GM23338 (cell line): Measurements from ENCODE around the gene SULT1B1. TPM values are rescaled to one million over a fixed set of nuclear protein-coding genes. Genes with fewer than 3 reads are reported as not detected.

Source experiments
- ATAC-seq: fragments of 200-7000 bp; cut with Tn5 transposase; 3 replicates; pipeline ENCODE4 v1.9.1; 2020
- DNase-seq: peaks from one replicate; pipeline ENCODE4 v3.0.0-alpha.2; 2015; ENCODE audit warnings: low spot score
- H2AFZ ChIP-seq: fragments of 200-600 bp; sonication (generic); 2 replicates; pipeline ENCODE4 v1.8.0; 2016; ENCODE audit warnings: antibody characterized with exemption, mild to moderate bottlenecking, moderate library complexity
- H3F3A ChIP-seq: fragments of 200-600 bp; sonication (generic); replicated peaks from 2 replicates; pipeline ENCODE4 v1.8.0; 2017; ENCODE audit warnings: antibody characterized with exemption, mixed run types, low read depth
- H3K27ac ChIP-seq: fragments of 200-600 bp; sonication (generic); 2 replicates; pipeline ENCODE4 v1.6.1; 2016; ENCODE audit warnings: low read depth
- H3K27me3 ChIP-seq: fragments of 200-600 bp; sonication (generic); 2 replicates; pipeline ENCODE4 v1.8.0; 2016; ENCODE audit warnings: mild to moderate bottlenecking, mixed run types, moderate library complexity; ENCODE audit not compliant: insufficient read depth
- H3K36me3 ChIP-seq: fragments of 200-600 bp; sonication (generic); 2 replicates; pipeline ENCODE4 v1.8.0; 2016; ENCODE audit warnings: mild to moderate bottlenecking; ENCODE audit not compliant: insufficient read depth
- H3K4me1 ChIP-seq: fragments of 200-600 bp; sonication (generic); 2 replicates; pipeline ENCODE4 v1.8.0; 2016; ENCODE audit warnings: mild to moderate bottlenecking, moderate library complexity; ENCODE audit not compliant: insufficient read depth
- H3K4me2 ChIP-seq: fragments of 200-600 bp; sonication (generic); 2 replicates; pipeline ENCODE4 v1.7.1; 2017; ENCODE audit warnings: mixed run types
- H3K4me3 ChIP-seq: fragments of 200-600 bp; sonication (generic); 2 replicates; pipeline ENCODE4 v1.6.1; 2016; ENCODE audit warnings: mixed run types
- H3K79me2 ChIP-seq: fragments of 200-600 bp; sonication (generic); replicated peaks from 2 replicates; pipeline ENCODE4 v1.8.0; 2017; ENCODE audit warnings: mild to moderate bottlenecking; ENCODE audit not compliant: insufficient read depth
- H3K9me2 ChIP-seq: fragments of 200-600 bp; sonication (generic); 2 replicates; pipeline ENCODE4 v1.8.0; 2017; ENCODE audit not compliant: insufficient read depth
- H4K20me1 ChIP-seq: fragments of 200-600 bp; sonication (generic); replicated peaks from 2 replicates; pipeline ENCODE4 v1.8.0; 2017; ENCODE audit warnings: mild to moderate bottlenecking; ENCODE audit not compliant: insufficient read depth
- H3K27ac Mint-ChIP-seq: 2 replicates; pipeline ENCODE4 v1.8.0; 2020; ENCODE audit warnings: inconsistent platforms, mild to moderate bottlenecking, moderate library complexity, mixed read lengths
- H3K27me3 Mint-ChIP-seq: 3 replicates; pipeline ENCODE4 v1.8.0; 2022; ENCODE audit warnings: low read depth, mild to moderate bottlenecking, moderate library complexity, mixed read lengths, inconsistent platforms; ENCODE audit not compliant: insufficient read depth, poor library complexity
- H3K36me3 Mint-ChIP-seq: 3 replicates; pipeline ENCODE4 v1.8.0; 2021; ENCODE audit warnings: low read depth, mild to moderate bottlenecking, inconsistent platforms, moderate library complexity, mixed read lengths
- H3K4me1 Mint-ChIP-seq: 3 replicates; pipeline ENCODE4 v1.8.0; 2020; ENCODE audit warnings: mild to moderate bottlenecking, inconsistent platforms, mixed read lengths
- H3K4me3 Mint-ChIP-seq: 3 replicates; pipeline ENCODE4 v1.8.0; 2021; ENCODE audit warnings: moderate library complexity, mild to moderate bottlenecking, inconsistent platforms, mixed read lengths
- H3K9me3 Mint-ChIP-seq: 3 replicates; pipeline ENCODE4 v1.8.0; 2020; ENCODE audit warnings: moderate library complexity, mild to moderate bottlenecking, inconsistent platforms, mixed read lengths
- CREB1 ChIP-seq: fragments of 250-450 bp; sonication (Bioruptor Pico); IDR thresholded peaks from 2 replicates; pipeline ENCODE4 v1.5.0; 2020; ENCODE audit warnings: low read depth, mild to moderate bottlenecking, moderate library complexity
- EZH2phosphoT487 ChIP-seq: fragments of 200-600 bp; sonication (generic); IDR thresholded peaks from one replicate; pipeline ENCODE4 v1.8.1; 2018; ENCODE audit warnings: antibody characterized with exemption; ENCODE audit not compliant: unreplicated experiment
- JUNB ChIP-seq: IDR thresholded peaks from one replicate; pipeline ENCODE4 v1.6.1; 2016; ENCODE audit warnings: antibody characterized with exemption; ENCODE audit not compliant: unreplicated experiment
- STAT1 ChIP-seq: IDR thresholded peaks from one replicate; pipeline ENCODE4 v1.6.1; 2016; ENCODE audit warnings: antibody characterized with exemption; ENCODE audit not compliant: unreplicated experiment
- ZNF114 ChIP-seq: fragments of 250-450 bp; sonication (Bioruptor Pico); IDR thresholded peaks from 2 replicates; pipeline ENCODE4 v1.5.0; 2020; ENCODE audit warnings: mild to moderate bottlenecking, moderate library complexity
- polyA plus RNA-seq: library from polyadenylated mRNA; unstranded; fragments of >200 nt; fragmentation: Nextera tagmentation; extraction: Ambion mirVana; gene quantifications from 2 replicates; pipeline ENCODE4 v1.2.1, GENCODE V29; 2016
- total RNA-seq: library from RNA; depleted of rRNA; stranded (reverse); fragments of >200 nt; shearing (Covaris generic); gene quantifications from 2 replicates; pipeline ENCODE4 v1.2.3, GENCODE V29; 2014
- TF ChIP-seq, protein P1 (sequence below): fragments of 250-450 bp; sonication (Bioruptor Pico); IDR thresholded peaks from 2 replicates; pipeline ENCODE4 v1.5.0; 2020; ENCODE audit warnings: mild to moderate bottlenecking, moderate library complexity
- TF ChIP-seq, protein P2 (sequence below), 2 experiments: fragments of 200-600 bp in 1 of 2; sonication (generic) in 1 of 2; conservative IDR thresholded peaks; 2 replicates each; pipeline versions ENCODE4 v1.5.1 to v1.6.1; 2016 to 2017; ENCODE audit warnings: antibody characterized with exemption in 2 of 2, low read depth in 2 of 2, mild to moderate bottlenecking in 2 of 2, moderate library complexity in 1 of 2
- TF ChIP-seq, protein P3 (sequence below): IDR thresholded peaks from 2 replicates; pipeline ENCODE4 v1.6.1; 2016; ENCODE audit warnings: antibody characterized with exemption

The SULT1B1 gene
- total and polyA plus RNA-seq, 2 experiments from 2014 or later: not detected

DNA sequence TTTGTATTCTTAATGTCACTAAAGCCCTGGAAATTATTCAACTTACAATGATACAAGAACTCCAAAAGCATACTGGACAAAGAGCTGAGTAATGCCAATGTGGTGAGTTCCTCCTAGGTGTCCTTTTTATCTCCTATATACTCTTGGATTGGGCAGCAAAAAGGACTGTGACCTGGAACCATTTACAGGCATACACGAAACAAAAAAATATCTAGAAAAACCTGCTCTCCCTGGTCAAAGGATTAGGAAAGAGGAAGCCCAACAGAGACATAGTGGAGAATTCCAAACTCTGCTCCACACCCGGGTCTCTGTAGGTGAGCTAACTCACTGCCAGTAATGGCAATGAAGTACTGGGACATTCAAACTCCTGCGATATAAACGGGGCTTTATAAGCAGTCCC is 25.3 kb downstream of the SULT1B1 start (continued):
- TF ChIP-seq, protein P1, sequence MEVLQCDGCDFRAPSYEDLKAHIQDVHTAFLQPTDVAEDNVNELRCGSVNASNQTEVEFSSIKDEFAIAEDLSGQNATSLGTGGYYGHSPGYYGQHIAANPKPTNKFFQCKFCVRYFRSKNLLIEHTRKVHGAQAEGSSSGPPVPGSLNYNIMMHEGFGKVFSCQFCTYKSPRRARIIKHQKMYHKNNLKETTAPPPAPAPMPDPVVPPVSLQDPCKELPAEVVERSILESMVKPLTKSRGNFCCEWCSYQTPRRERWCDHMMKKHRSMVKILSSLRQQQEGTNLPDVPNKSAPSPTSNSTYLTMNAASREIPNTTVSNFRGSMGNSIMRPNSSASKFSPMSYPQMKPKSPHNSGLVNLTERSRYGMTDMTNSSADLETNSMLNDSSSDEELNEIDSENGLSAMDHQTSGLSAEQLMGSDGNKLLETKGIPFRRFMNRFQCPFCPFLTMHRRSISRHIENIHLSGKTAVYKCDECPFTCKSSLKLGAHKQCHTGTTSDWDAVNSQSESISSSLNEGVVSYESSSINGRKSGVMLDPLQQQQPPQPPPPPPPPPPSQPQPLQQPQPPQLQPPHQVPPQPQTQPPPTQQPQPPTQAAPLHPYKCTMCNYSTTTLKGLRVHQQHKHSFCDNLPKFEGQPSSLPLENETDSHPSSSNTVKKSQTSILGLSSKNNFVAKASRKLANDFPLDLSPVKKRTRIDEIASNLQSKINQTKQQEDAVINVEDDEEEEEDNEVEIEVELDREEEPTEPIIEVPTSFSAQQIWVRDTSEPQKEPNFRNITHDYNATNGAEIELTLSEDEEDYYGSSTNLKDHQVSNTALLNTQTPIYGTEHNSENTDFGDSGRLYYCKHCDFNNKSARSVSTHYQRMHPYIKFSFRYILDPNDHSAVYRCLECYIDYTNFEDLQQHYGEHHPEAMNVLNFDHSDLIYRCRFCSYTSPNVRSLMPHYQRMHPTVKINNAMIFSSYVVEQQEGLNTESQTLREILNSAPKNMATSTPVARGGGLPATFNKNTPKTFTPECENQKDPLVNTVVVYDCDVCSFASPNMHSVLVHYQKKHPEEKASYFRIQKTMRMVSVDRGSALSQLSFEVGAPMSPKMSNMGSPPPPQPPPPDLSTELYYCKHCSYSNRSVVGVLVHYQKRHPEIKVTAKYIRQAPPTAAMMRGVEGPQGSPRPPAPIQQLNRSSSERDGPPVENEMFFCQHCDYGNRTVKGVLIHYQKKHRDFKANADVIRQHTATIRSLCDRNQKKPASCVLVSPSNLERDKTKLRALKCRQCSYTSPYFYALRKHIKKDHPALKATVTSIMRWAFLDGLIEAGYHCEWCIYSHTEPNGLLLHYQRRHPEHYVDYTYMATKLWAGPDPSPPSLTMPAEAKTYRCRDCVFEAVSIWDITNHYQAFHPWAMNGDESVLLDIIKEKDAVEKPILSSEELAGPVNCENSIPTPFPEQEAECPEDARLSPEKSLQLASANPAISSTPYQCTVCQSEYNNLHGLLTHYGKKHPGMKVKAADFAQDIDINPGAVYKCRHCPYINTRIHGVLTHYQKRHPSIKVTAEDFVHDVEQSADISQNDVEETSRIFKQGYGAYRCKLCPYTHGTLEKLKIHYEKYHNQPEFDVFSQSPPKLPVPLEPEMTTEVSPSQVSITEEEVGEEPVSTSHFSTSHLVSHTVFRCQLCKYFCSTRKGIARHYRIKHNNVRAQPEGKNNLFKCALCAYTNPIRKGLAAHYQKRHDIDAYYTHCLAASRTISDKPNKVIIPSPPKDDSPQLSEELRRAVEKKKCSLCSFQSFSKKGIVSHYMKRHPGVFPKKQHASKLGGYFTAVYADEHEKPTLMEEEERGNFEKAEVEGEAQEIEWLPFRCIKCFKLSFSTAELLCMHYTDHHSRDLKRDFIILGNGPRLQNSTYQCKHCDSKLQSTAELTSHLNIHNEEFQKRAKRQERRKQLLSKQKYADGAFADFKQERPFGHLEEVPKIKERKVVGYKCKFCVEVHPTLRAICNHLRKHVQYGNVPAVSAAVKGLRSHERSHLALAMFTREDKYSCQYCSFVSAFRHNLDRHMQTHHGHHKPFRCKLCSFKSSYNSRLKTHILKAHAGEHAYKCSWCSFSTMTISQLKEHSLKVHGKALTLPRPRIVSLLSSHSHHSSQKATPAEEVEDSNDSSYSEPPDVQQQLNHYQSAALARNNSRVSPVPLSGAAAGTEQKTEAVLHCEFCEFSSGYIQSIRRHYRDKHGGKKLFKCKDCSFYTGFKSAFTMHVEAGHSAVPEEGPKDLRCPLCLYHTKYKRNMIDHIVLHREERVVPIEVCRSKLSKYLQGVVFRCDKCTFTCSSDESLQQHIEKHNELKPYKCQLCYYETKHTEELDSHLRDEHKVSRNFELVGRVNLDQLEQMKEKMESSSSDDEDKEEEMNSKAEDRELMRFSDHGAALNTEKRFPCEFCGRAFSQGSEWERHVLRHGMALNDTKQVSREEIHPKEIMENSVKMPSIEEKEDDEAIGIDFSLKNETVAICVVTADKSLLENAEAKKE: no peak
- TF ChIP-seq CREB1 (CRISPR knock-in tag): no peak
- TF ChIP-seq, protein P2, sequence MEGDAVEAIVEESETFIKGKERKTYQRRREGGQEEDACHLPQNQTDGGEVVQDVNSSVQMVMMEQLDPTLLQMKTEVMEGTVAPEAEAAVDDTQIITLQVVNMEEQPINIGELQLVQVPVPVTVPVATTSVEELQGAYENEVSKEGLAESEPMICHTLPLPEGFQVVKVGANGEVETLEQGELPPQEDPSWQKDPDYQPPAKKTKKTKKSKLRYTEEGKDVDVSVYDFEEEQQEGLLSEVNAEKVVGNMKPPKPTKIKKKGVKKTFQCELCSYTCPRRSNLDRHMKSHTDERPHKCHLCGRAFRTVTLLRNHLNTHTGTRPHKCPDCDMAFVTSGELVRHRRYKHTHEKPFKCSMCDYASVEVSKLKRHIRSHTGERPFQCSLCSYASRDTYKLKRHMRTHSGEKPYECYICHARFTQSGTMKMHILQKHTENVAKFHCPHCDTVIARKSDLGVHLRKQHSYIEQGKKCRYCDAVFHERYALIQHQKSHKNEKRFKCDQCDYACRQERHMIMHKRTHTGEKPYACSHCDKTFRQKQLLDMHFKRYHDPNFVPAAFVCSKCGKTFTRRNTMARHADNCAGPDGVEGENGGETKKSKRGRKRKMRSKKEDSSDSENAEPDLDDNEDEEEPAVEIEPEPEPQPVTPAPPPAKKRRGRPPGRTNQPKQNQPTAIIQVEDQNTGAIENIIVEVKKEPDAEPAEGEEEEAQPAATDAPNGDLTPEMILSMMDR (conservative IDR thresholded peaks at IDR 0.05; ENCODE audit: low read depth in 2 of 2): no peak
- TF ChIP-seq JUNB: no peak
- no peak for TF ChIP-seq STAT1
- no peak for TF ChIP-seq ZNF114 (CRISPR knock-in tag)
- no peak for TF ChIP-seq EZH2phosphoT487

DNA sequence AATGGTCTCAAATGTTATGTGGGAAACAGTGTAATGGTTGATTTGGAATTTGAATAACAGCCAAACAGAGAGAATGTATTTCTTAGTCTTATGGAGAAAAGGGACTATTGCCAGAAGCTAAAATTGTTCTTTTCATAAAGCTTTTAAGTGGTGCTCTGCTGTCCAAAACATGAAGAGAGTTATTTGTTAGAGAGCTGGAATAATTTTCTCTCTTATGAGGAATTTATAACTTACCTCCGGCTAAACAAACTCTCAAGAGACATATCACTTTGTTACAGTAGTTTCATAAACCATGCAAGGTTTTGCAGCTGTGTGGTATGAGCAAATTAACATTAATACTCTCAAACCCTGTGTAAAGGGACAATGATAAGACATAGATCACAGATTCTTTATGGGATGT is 28.6 kb downstream of the SULT1B1 start:
- H3K4me3 Mint-ChIP-seq: no peak overlapping the region
- no peaks in the 10 kb centered on the region; the same call in 2 of the 3 replicates for H3K4me1 Mint-ChIP-seq
- no peak for ATAC-seq
- H3K27me3 Mint-ChIP-seq: no peaks in the 10 kb centered on the region
- Histone ChIP-seq H3K27ac (no peak overlapping the region), H3K4me2 (no peak overlapping the region), H3K79me2 (no peaks in the 10 kb centered on the region), H3K36me3 (no peaks in the 10 kb centered on the region), H3F3A (no peaks in the 10 kb centered on the region), H4K20me1 (no peaks in the 10 kb centered on the region), H3K4me3 (no peak overlapping the region), H3K27me3 (no peaks in the 10 kb centered on the region), H2AFZ (no peak overlapping the region), H3K4me1 (no peaks in the 10 kb centered on the region), H3K9me2 (no peaks in the 10 kb centered on the region)
- H3K9me3 Mint-ChIP-seq: no peaks in the 10 kb centered on the region
- no peak for DNase-seq
- H3K27ac Mint-ChIP-seq: no peak overlapping the region
- H3K36me3 Mint-ChIP-seq: no peaks in the 10 kb centered on the region
- TF ChIP-seq, protein P3, sequence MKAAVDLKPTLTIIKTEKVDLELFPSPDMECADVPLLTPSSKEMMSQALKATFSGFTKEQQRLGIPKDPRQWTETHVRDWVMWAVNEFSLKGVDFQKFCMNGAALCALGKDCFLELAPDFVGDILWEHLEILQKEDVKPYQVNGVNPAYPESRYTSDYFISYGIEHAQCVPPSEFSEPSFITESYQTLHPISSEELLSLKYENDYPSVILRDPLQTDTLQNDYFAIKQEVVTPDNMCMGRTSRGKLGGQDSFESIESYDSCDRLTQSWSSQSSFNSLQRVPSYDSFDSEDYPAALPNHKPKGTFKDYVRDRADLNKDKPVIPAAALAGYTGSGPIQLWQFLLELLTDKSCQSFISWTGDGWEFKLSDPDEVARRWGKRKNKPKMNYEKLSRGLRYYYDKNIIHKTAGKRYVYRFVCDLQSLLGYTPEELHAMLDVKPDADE: no peak
- TF ChIP-seq ZNF114 (CRISPR knock-in tag): no peak
